ENCODE data around the gene CFAP77. TPM values are rescaled to one million over a fixed set of nuclear protein-coding genes. Genes with fewer than 3 reads are reported as not detected.

CFAP77 gene
- total RNA-seq, 1 donor from 2014 or later, result 2.5 TPM

GRCh38 chr9:132609184-132609583, 199.2 kb downstream of the CFAP77 start:
- Histone ChIP-seq H3K9me3 (replicated peaks) (no peaks in the 10 kb centered on the region), H3K27me3 (ENCODE audit: low read depth) (no peaks in the 10 kb centered on the region), H3K4me1 (no peaks in the 10 kb centered on the region), H3K36me3 (peaks cover 79% of the 10 kb centered on the region), H3K4me3 (no peak overlapping the region), H3K27ac (replicated peaks) (no peak overlapping the region)
- DNase-seq, result no peak
- TF ChIP-seq, protein P1, sequence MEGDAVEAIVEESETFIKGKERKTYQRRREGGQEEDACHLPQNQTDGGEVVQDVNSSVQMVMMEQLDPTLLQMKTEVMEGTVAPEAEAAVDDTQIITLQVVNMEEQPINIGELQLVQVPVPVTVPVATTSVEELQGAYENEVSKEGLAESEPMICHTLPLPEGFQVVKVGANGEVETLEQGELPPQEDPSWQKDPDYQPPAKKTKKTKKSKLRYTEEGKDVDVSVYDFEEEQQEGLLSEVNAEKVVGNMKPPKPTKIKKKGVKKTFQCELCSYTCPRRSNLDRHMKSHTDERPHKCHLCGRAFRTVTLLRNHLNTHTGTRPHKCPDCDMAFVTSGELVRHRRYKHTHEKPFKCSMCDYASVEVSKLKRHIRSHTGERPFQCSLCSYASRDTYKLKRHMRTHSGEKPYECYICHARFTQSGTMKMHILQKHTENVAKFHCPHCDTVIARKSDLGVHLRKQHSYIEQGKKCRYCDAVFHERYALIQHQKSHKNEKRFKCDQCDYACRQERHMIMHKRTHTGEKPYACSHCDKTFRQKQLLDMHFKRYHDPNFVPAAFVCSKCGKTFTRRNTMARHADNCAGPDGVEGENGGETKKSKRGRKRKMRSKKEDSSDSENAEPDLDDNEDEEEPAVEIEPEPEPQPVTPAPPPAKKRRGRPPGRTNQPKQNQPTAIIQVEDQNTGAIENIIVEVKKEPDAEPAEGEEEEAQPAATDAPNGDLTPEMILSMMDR (IDR thresholded peaks at IDR 0.05; ENCODE audit: borderline replicate concordance), result no peak
- intact Hi-C loops (cut with micrococcal nuclease), result no loop called here

DNA sequence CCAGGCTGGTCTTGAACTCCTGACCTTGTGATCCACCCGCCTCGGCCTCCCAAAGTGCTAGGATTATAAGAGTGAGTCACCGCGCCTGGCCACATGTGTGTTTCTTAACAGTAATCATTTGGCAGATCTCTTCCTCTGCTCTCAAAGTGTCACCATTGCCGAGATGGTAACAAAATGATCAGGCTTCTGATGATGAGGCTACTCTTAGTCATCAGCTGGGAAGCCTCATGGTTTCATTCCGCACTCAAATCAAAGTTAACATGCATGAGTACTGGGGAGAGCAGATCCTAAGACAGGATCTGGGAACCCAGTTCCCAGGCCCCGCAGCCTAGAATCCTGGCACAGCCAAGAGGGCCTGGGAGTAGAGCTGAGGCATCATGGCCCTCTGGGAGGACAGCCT, 199.8 kb downstream of the CFAP77 start:
- Histone ChIP-seq H3K9me3 (replicated peaks) (no peaks in the 10 kb centered on the region), H3K27me3 (ENCODE audit: low read depth) (no peaks in the 10 kb centered on the region), H3K27ac (replicated peaks) (no peak overlapping the region), H3K36me3 (peaks cover 85% of the 10 kb centered on the region), H3K4me1 (no peaks in the 10 kb centered on the region), H3K4me3 (no peak overlapping the region)
- TF ChIP-seq, protein P1 (IDR thresholded peaks at IDR 0.05; ENCODE audit: borderline replicate concordance), result no peak
- no peak for DNase-seq
- intact Hi-C loops (cut with micrococcal nuclease), result no loop called here

DNA sequence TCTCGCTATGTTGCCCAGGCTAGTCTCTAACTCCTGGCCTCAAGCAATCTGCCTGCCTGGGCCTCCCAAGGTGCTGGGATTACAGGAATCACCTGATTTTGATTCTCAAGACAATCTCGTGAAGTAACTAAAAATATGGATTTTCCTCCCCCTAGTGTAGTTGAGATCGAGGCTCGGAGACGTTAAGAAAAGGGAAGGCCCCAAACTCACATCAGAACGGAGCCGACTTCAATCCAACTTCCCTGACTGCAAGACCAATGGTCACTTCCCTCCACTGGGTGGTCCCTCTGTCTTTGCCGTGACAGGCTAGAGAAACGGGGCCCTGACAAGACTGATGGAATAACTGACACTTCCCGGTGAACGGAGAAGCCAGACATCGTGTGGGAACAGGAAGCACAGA, 200.7 kb downstream of the CFAP77 start:
- DNase-seq, result no peak
- H3K27me3 ChIP-seq (ENCODE audit: low read depth), result no peaks in the 10 kb centered on the region
- no peak overlapping the region for H3K27ac ChIP-seq (replicated peaks)
- H3K4me3 ChIP-seq, result no peak overlapping the region
- peaks cover 87% of the 10 kb centered on the region for H3K36me3 ChIP-seq
- H3K4me1 ChIP-seq, result no peaks in the 10 kb centered on the region
- H3K9me3 ChIP-seq (replicated peaks), result no peaks in the 10 kb centered on the region
- intact Hi-C loops (cut with micrococcal nuclease), result no loop called here
- TF ChIP-seq, protein P1 (IDR thresholded peaks at IDR 0.05; ENCODE audit: borderline replicate concordance), result no peak

- TF ChIP-seq, protein P1 (IDR thresholded peaks at IDR 0.05; ENCODE audit: borderline replicate concordance), result no peak
- Histone ChIP-seq H3K4me3 (no peak overlapping the region), H3K9me3 (replicated peaks) (no peaks in the 10 kb centered on the region), H3K27me3 (ENCODE audit: low read depth) (no peaks in the 10 kb centered on the region), H3K27ac (replicated peaks) (no peak overlapping the region), H3K4me1 (no peaks in the 10 kb centered on the region), H3K36me3 (peaks cover 89% of the 10 kb centered on the region)
- no peak for DNase-seq
- intact Hi-C loops (cut with micrococcal nuclease), result no loop called here
Observed at GRCh38 chr9:132614324-132614723, 204.3 kb downstream of the CFAP77 start.

DNA sequence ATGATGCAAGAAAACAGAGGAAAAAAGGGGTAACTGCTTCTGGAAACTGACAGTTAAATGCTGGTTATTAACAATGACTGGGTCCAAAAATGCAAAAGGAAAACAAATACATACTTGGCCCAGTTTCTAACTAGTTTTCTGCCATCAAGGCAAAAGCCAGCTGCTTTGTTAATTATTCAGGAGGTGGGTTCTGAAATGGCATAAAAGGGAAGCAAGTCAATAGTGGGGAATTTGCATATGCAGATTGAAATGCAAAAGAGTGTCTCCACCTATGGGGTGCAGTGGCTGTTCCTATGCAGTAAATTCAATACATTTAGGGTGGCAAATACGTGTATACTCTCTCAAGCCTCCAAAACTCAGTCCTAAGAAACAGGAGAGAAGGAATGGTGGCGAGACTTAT, 205.8 kb downstream of the CFAP77 start:
- Histone ChIP-seq H3K4me1 (no peaks in the 10 kb centered on the region), H3K4me3 (no peak overlapping the region), H3K27ac (replicated peaks) (no peak overlapping the region), H3K9me3 (replicated peaks) (no peaks in the 10 kb centered on the region), H3K27me3 (ENCODE audit: low read depth) (no peaks in the 10 kb centered on the region), H3K36me3 (peaks cover 83% of the 10 kb centered on the region)
- TF ChIP-seq, protein P1 (IDR thresholded peaks at IDR 0.05; ENCODE audit: borderline replicate concordance), result no peak
- no peak for DNase-seq
- intact Hi-C loops (cut with micrococcal nuclease), result no loop called here

DNA sequence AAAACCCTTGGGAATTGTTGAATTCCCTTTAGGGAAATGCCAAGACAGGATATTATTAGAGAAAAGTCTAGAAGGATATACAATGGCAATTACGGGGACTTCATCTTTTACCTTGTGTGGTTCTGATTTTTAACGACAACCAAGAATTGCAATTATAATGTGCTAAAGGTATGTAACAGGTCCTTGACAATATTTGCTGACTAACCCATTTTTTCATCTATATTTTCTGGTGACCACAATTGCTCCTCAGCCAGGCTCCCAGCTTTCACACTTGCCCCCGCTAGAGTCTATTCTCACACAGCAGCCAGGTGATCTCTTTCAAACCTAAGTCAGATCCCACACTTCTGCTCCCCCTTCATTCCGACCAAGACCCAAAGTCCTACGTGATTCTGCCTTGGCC, 206.7 kb downstream of the CFAP77 start:
- DNase-seq, result no peak
- no peak overlapping the region for H3K4me3 ChIP-seq
- intact Hi-C loops (cut with micrococcal nuclease), result no loop called here
- H3K27me3 ChIP-seq (ENCODE audit: low read depth), result no peaks in the 10 kb centered on the region
- no peak overlapping the region for H3K27ac ChIP-seq (replicated peaks)
- H3K36me3 ChIP-seq, result peaks cover 80% of the 10 kb centered on the region
- no peaks in the 10 kb centered on the region for H3K9me3 ChIP-seq (replicated peaks)
- TF ChIP-seq, protein P1 (IDR thresholded peaks at IDR 0.05; ENCODE audit: borderline replicate concordance), result no peak
- H3K4me1 ChIP-seq, result no peaks in the 10 kb centered on the region

Data from left ventricle myocardium inferior (tissue), 1 donor.